HG02798 (cell line): Measurements from ENCODE around the gene NPAP1.
"Not testable (repeated sequence)": the region's sequence is repeated elsewhere in the genome, so short reads cannot be mapped to it uniquely, and the experiment has no call there.

Source experiments
- ATAC-seq: cut with Tn5 transposase; IDR thresholded peaks from one replicate; pipeline ENCODE4 v1.9.1; 2021; ENCODE audit warnings: mild to moderate bottlenecking; ENCODE audit not compliant: unreplicated experiment, poor library complexity

NPAP1 gene

GRCh38 chr15:24675332-24676144, at the start of gene NPAP1:
TSS of gene NPAP1 (plus strand) at chr15:24675775. CDS start at chr15:24675868, 93 bp downstream.
- no peak for ATAC-seq

- no peak for ATAC-seq
These were observed 48.1 kb upstream of the NPAP1 start for GRCh38 chr15:24627443-24627842.

DNA sequence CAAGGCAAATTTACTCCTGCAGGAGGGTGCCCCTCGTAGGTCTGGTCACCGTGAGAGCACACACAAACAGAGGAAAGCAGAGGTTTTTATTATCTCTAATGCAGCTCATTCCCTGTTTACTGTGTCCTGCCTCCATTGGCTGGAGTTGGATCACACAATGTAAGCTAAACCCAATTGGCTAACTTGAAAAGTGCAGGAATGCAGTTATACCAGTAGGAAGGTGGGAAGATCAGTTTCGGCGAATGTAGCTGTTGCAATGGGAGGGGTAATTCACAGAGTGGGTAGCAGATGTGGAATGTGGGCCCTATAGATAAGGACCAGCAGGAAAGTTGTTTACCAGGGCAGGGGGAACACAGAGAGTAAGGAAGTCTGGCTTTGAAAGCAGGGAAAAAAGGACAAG, 42.5 kb upstream of the NPAP1 start:
- no peak for ATAC-seq

DNA sequence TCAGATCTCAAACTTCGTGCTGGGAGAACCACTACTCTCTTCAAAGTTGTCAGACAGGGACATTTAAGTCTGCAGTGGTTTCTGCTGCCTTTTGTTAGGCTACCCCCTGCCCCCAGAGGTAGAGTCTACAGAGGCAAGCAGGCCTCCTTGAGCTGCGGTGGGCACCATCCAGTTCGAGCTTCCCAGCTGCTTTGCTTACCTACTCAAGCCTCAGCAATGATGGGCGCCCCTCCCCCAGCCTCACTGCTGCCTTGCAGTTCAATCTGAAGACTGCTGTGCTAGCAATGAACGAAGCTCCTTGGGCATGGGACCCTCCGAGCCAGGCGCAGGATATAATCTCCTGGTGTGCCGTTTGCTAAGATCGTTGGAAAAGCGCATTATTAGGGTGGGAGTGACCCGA, 36.2 kb upstream of the NPAP1 start:
- not testable (repeated sequence) for ATAC-seq

DNA sequence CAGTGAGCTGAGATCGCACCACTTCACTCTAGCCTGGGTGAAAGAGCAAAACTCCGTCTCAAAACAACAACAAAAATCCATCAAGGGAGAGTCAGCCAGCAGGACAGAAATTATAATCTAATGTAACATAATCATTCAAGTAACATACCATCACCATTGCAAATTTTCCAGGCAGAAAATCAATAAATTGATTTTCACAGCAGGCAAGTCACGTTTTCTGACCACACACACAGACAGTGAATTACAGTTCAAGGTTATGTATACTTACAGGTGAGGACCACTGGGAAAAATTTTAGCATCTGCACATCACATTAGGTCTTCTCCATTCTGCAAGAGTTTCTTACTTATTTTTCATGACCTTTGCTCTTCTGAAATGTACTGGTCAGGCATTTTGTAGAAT, 29.9 kb upstream of the NPAP1 start:
- no peak for ATAC-seq

GRCh38 chr15:24659622-24660021, 16.0 kb upstream of the NPAP1 start:
- no peak for ATAC-seq

DNA sequence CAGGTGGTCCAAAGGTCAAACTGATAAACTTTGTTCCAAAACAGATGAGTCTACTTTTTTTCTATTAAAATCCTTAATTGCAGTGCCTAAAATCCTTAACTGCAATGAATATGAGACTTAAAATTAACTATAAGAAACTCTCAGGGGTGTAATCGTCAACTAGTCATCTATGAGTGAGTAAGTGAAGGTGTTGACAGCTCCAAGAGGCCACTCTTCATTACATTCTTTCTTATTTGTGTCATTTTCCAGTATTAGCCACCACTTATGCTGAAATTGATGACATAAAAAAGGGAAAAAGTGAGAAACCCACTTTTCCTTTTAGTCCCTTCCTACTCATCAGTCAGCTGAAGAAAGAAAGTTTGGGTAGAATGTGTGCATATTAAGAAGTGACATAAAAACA, 12.6 kb upstream of the NPAP1 start:
- no peak for ATAC-seq

- no peak for ATAC-seq
These were observed 856 bp downstream of the NPAP1 start for GRCh38 chr15:24676431-24676830.

DNA sequence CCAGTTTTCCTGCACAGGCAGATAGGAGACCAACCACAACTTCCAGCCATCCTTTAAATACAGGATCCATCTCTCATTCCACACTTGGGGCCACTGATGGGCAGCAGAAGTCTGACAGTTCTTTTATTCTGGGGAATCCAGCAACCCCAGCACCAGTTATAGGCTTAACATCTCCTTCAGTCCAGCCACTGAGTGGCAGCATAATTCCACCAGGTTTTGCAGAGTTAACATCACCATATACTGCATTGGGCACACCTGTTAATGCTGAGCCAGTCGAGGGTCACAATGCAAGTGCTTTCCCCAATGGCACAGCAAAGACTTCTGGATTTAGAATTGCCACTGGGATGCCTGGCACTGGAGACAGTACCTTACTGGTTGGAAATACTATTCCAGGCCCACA, 2.9 kb downstream of the NPAP1 start:
- ATAC-seq, result no peak

- ATAC-seq, result no peak
These were observed 6.4 kb downstream of the NPAP1 start for GRCh38 chr15:24682002-24682401.

- not testable (repeated sequence) for ATAC-seq
These were observed 7.3 kb downstream of the NPAP1 start for GRCh38 chr15:24682905-24683304.

DNA sequence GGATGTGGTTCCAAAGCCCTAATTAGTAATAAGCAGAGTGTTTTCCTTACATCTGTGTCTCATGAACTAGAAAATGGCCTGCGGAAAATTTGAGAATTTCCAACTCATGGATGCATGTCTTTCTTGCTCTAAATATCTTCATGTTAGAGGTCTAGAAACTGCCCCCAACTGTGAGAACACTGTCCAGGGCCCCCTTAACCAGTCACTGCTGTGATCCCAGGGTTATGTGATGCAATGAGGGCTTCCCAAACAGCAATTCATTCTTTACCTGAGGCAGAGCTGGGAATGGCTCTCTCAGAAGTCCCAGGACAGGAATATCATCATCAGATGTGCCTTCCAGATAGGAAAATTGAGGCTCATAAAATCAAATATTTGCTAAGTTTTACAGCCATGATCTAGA, 8.2 kb downstream of the NPAP1 start:
- no peak for ATAC-seq

DNA sequence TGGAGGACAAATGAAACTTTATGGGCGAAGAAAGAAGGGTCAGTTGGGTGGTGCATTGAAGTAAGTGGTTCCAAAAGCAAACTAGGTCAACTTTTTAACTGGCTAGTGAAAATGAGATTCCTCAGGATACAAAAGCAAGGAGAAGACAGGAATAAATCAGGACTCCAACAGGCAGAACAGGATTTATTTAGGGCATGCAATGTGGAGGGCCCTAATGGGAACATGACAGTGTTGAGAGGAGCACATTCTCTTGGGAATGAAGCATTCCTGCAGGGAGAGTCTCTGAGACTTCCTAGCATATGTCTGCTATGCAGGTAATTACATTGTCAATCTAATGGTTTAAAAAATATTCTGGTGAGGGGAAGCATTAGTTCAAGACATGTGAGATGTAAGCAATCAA, 8.7 kb downstream of the NPAP1 start:
- ATAC-seq, result no peak

- ATAC-seq, result no peak
These were observed 20.6 kb downstream of the NPAP1 start for GRCh38 chr15:24696201-24696600.

- ATAC-seq, result no peak
These were observed 21.3 kb downstream of the NPAP1 start for GRCh38 chr15:24696842-24697241.

DNA sequence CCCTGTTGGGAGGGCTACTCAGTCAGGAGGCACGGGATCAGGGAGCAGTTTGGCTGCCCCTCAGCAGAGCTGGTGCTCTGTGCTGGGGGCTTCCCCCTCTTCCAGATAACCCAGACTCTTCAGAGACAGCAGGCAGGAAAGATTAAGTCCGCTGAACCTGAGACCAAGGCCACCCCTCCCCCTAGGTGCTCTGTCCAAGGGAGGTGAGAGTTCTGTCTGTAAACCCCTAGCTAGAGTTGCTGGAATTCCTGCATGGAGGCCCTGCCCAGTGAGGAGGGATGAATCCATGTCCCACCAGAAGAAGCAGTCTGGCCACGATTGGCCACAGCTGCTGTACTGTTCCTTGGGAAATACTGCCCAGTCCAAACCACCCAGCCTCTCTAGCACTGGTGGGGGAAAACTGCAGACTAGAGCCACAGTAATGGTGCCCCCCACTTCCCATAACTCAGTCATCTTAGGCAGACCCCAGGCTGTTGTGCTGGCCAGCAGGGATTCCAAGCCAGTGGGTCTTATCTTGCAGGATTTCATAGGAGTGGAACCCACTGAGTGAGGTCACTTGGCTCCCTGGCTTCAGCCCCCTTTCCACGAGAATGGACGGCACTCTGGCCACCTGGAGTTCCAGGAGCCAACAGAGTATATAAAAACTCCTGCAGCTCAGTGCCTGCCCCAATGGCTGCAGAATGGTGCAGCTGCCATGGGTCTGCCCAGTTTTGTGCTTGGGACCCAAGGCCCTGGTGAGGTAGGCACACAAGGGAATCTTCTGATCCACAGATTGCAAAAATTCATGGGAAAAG, 42.9 kb downstream of the NPAP1 start:
- ATAC-seq, result no peak

DNA sequence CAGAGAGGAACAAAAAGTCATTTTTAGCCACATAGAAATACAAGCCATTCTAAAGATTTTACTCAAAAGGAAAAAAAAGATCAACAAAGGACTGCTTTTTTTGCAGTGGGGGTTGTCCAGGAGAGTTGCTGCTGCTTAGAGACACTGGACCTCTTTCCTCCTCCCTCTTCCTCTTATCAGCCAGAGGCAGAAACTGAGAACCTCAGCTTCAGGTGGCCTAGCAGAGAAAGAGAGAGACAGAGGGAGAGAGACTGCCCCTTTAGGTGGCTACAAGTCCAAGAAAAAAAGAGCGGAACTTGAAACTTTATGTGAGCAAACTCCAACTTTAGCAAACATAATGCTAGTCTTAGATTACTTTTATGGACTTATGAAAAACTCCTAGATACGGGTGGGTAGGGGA, 54.2 kb downstream of the NPAP1 start:
- ATAC-seq, result no peak
